Natural killer cell (primary cell): ENCODE measurements around the gene AMMECR1L. TPM values are rescaled to one million over a fixed set of nuclear protein-coding genes. Genes with fewer than 3 reads are reported as not detected.

Source experiments
- ATAC-seq, 3 donors: fragments of 150-1000 bp in 2 of 3; fragments of 200-7000 bp in 1 of 3; cut with Tn5 transposase; 1 replicate in 1 of 3; 2 replicates in 2 of 3; pipeline ENCODE4 v1.10.0; 2021; ENCODE audit warnings: mild to moderate bottlenecking in 2 of 3, moderate library complexity in 2 of 3
- DNase-seq, 2 donors: peaks; one replicate each; pipeline versions ENCODE4 v3.0.0 to v3.0.0-alpha.2; 2013 to 2021; ENCODE audit warnings: mixed read lengths in 1 of 2
- H3K27ac ChIP-seq: one replicate; pipeline ENCODE4 v1.5.1; 2013; ENCODE audit warnings: mild to moderate bottlenecking, low read length
- H3K27me3 ChIP-seq: one replicate; pipeline ENCODE4 v1.6.1; 2013; ENCODE audit warnings: low read length; ENCODE audit not compliant: control insufficient read depth, insufficient read depth
- H3K36me3 ChIP-seq: one replicate; pipeline ENCODE4 v1.6.1; 2013; ENCODE audit warnings: low read length; ENCODE audit not compliant: control insufficient read depth, insufficient read depth
- H3K4me1 ChIP-seq: one replicate; pipeline ENCODE4 v1.6.1; 2013; ENCODE audit warnings: low read length; ENCODE audit not compliant: control insufficient read depth, insufficient read depth
- H3K4me3 ChIP-seq: one replicate; pipeline ENCODE4 v1.5.1; 2013; ENCODE audit warnings: low read length
- H3K9me3 ChIP-seq: one replicate; pipeline ENCODE4 v1.6.1; 2013; ENCODE audit warnings: low read length; ENCODE audit not compliant: control insufficient read depth, insufficient read depth
- H3K27ac Mint-ChIP-seq, 2 donors: one replicate each; pipeline ENCODE4 v1.8.0; 2022; ENCODE audit warnings: mild to moderate bottlenecking in 2 of 2, mixed read lengths in 2 of 2, moderate library complexity in 1 of 2
- H3K27me3 Mint-ChIP-seq, 2 donors: one replicate each; pipeline ENCODE4 v1.8.0; 2022; ENCODE audit warnings: low read depth in 2 of 2, mixed read lengths in 2 of 2
- H3K36me3 Mint-ChIP-seq: one replicate; pipeline ENCODE4 v1.8.0; 2022; ENCODE audit warnings: mixed read lengths
- H3K4me1 Mint-ChIP-seq, 2 donors: one replicate each; pipeline ENCODE4 v1.8.0; 2022; ENCODE audit warnings: mixed read lengths in 2 of 2
- H3K4me3 Mint-ChIP-seq: one replicate; pipeline ENCODE4 v1.8.0; 2022; ENCODE audit warnings: mild to moderate bottlenecking, moderate library complexity, mixed read lengths
- H3K9me3 Mint-ChIP-seq, 2 donors: one replicate each; pipeline ENCODE4 v1.8.0; 2022; ENCODE audit warnings: mixed read lengths in 2 of 2
- WGBS: methylation state at CpG from one replicate; pipeline ENCODE4 v1.1.7; 2013; ENCODE audit warnings: missing lambda C conversion rate; ENCODE audit not compliant: insufficient coverage; 5-methylcytosine and 5-hydroxymethylcytosine counted together
- intact Hi-C: fragments of 100-400 bp; cut with micrococcal nuclease; formaldehyde crosslinking; loops from one replicate; pipeline ENCODE4 v1.14.2; 2022
- total RNA-seq, 4 donors: library from RNA; stranded (reverse); fragments of 120-200 nt in 1 of 4; gene quantifications; one replicate each; pipeline versions ENCODE4 v1.2.3 to v1.2.4, GENCODE V29; 2013 to 2022
- TF ChIP-seq, protein P1 (sequence below): fragments of 200-600 bp; IDR thresholded peaks from one replicate; pipeline ENCODE4 v1.8.0; 2022; ENCODE audit warnings: antibody characterized with exemption

Gene AMMECR1L
- total RNA-seq, 3 donors from 2014 or later (not counting 1 experiment from before 2014, with no cell fraction given), result 12.0 to 17.3 (median 13.6) TPM

GRCh38 chr2:127877136-127877535 lies 8.6 kb downstream of the AMMECR1L start:
- TF ChIP-seq, protein P1, sequence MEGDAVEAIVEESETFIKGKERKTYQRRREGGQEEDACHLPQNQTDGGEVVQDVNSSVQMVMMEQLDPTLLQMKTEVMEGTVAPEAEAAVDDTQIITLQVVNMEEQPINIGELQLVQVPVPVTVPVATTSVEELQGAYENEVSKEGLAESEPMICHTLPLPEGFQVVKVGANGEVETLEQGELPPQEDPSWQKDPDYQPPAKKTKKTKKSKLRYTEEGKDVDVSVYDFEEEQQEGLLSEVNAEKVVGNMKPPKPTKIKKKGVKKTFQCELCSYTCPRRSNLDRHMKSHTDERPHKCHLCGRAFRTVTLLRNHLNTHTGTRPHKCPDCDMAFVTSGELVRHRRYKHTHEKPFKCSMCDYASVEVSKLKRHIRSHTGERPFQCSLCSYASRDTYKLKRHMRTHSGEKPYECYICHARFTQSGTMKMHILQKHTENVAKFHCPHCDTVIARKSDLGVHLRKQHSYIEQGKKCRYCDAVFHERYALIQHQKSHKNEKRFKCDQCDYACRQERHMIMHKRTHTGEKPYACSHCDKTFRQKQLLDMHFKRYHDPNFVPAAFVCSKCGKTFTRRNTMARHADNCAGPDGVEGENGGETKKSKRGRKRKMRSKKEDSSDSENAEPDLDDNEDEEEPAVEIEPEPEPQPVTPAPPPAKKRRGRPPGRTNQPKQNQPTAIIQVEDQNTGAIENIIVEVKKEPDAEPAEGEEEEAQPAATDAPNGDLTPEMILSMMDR, result no peak
- H3K4me3 ChIP-seq, result no peak overlapping the region
- H3K27ac ChIP-seq, result no peak overlapping the region
- no peak for DNase-seq
- Mint-ChIP-seq H3K27ac (no peak overlapping the region), H3K4me3 (no peak overlapping the region), H3K27me3 (no peaks in the 10 kb centered on the region), H3K4me1 (peaks cover 51 to 55% of the 10 kb centered on the region in 2 donors), H3K36me3 (no peaks in the 10 kb centered on the region), H3K9me3 (no peaks in the 10 kb centered on the region)
- no peak for ATAC-seq
- H3K4me1 ChIP-seq, result peaks cover 6% of the 10 kb centered on the region
- peaks cover 27% of the 10 kb centered on the region for H3K36me3 ChIP-seq
- intact Hi-C loops, result no loop called here
- WGBS, result 93% methylated on average over 2 of the region's 2 CpGs
- no peaks in the 10 kb centered on the region for H3K27me3 ChIP-seq
- H3K9me3 ChIP-seq, result no peaks in the 10 kb centered on the region

- Mint-ChIP-seq H3K4me1 (peaks cover 38 to 49% of the 10 kb centered on the region in 2 donors), H3K4me3 (no peak overlapping the region), H3K36me3 (no peaks in the 10 kb centered on the region), H3K27ac (peak overlapping the region; percentile 17 to 31), H3K9me3 (no peaks in the 10 kb centered on the region), H3K27me3 (no peaks in the 10 kb centered on the region)
- peaks cover 28% of the 10 kb centered on the region for H3K36me3 ChIP-seq
- WGBS, result 51% methylated on average over 5 of the region's 7 CpGs
- ATAC-seq (peak; percentile 53 to 86 (median 79)), DNase-seq (peak in 1 of 2 donors; percentile 30)
- no peak overlapping the region for H3K4me3 ChIP-seq
- intact Hi-C loops, result no loop called here
- no peaks in the 10 kb centered on the region for H3K27me3 ChIP-seq
- H3K9me3 ChIP-seq, result no peaks in the 10 kb centered on the region
- H3K27ac ChIP-seq, result no peak overlapping the region
- TF ChIP-seq, protein P1, result no peak
- peaks cover 6% of the 10 kb centered on the region for H3K4me1 ChIP-seq
These were observed 11.1 kb downstream of the AMMECR1L start for GRCh38 chr2:127874378-127875269.

DNA sequence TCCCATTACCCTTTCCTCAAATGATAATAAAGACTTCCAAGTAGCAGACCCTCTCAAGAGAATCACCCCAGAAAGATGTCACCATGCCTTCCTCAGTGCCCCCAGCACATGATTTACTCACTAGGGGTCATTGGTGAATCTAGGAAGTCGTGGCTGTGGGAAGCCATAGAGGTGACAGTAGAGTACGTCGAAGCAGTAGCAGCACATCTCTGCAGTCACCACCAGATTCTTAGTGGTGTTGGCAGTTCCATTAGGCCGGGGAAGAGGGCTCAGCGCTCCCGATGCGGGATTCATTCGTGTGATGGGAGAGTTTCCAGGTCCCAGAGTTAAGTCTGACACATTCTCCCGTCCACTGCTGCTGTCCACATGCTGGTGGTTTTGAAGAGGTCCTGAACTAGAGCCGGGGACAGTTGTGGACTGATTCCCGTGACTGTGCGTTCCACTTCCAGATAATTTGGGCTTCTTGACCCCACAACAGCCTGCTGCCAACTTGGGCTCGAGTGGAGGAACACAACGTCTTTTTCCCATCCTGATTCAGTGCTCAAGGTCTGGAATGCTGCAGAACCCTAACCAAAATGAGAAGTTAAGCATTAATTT lies 12.0 kb downstream of the AMMECR1L start:
- ATAC-seq, result no peak
- H3K36me3 ChIP-seq, result peaks cover 37% of the 10 kb centered on the region

More for the DNA sequence above, 12.0 kb downstream of the AMMECR1L start:
- no peak for DNase-seq
- TF ChIP-seq, protein P1, result no peak
- no peak overlapping the region for H3K4me3 ChIP-seq
- no peaks in the 10 kb centered on the region for H3K27me3 ChIP-seq
- WGBS, result 93% methylated on average over 14 of the region's 14 CpGs
- Mint-ChIP-seq H3K4me3 (no peak overlapping the region), H3K36me3 (no peaks in the 10 kb centered on the region), H3K27ac (peak overlapping the region in 1 of 2 donors; percentile 28), H3K27me3 (no peaks in the 10 kb centered on the region), H3K4me1 (peaks cover 30 to 40% of the 10 kb centered on the region in 2 donors), H3K9me3 (no peaks in the 10 kb centered on the region)
- peaks cover 6% of the 10 kb centered on the region for H3K4me1 ChIP-seq
- H3K9me3 ChIP-seq, result no peaks in the 10 kb centered on the region
- no peak overlapping the region for H3K27ac ChIP-seq
- intact Hi-C loops, result no loop called here
